Activated T-cell treated with anti-CD3 and anti-CD28 coated beads, Interleukin-2, amount 50 U/mL, for 72 hours (primary cell): Measurements from ENCODE around the gene ST6GALNAC4. TPM values are rescaled to one million over a fixed set of nuclear protein-coding genes. Genes with fewer than 3 reads are reported as not detected.
"Not testable (repeated sequence)": the region's sequence is repeated elsewhere in the genome, so short reads cannot be mapped to it uniquely, and the experiment has no call there.

Experiments
- ATAC-seq, 2 donors: fragments of 150-1000 bp; cut with Tn5 transposase; replicated peaks in 1 of 2; 2 replicates each; pipeline ENCODE4 v1.10.0; 2021; ENCODE audit warnings: moderate library complexity in 2 of 2, mild to moderate bottlenecking in 1 of 2
- DNase-seq, 2 donors: peaks; one replicate each; pipeline ENCODE4 v3.0.0; 2021 to 2022; ENCODE audit warnings: mixed read lengths in 1 of 2
- H3K27ac Mint-ChIP-seq: one replicate; pipeline ENCODE4 v1.8.0; 2022; ENCODE audit warnings: mild to moderate bottlenecking, moderate library complexity, mixed read lengths
- H3K27me3 Mint-ChIP-seq: one replicate; pipeline ENCODE4 v1.8.0; 2022; ENCODE audit warnings: low read depth, mixed read lengths
- H3K36me3 Mint-ChIP-seq, 2 donors: one replicate each; pipeline ENCODE4 v1.8.0; 2022; ENCODE audit warnings: mixed read lengths in 2 of 2, mild to moderate bottlenecking in 1 of 2; ENCODE audit not compliant: insufficient read depth in 2 of 2
- H3K4me1 Mint-ChIP-seq: one replicate; pipeline ENCODE4 v1.8.0; 2022; ENCODE audit warnings: low read depth, mixed read lengths
- H3K4me3 Mint-ChIP-seq, 2 donors: one replicate each; pipeline ENCODE4 v1.8.0; 2022; ENCODE audit warnings: mild to moderate bottlenecking in 2 of 2, mixed read lengths in 2 of 2, moderate library complexity in 2 of 2
- H3K9me3 Mint-ChIP-seq, 2 donors: one replicate each; pipeline ENCODE4 v1.8.0; 2022; ENCODE audit warnings: mixed read lengths in 2 of 2
- total RNA-seq, 2 donors: library from RNA; stranded (reverse); gene quantifications; one replicate each; pipeline ENCODE4 v1.2.3, GENCODE V29; 2022

Gene ST6GALNAC4
- total RNA-seq, 2 donors from 2014 or later: 28.1 to 30.5 TPM

DNA sequence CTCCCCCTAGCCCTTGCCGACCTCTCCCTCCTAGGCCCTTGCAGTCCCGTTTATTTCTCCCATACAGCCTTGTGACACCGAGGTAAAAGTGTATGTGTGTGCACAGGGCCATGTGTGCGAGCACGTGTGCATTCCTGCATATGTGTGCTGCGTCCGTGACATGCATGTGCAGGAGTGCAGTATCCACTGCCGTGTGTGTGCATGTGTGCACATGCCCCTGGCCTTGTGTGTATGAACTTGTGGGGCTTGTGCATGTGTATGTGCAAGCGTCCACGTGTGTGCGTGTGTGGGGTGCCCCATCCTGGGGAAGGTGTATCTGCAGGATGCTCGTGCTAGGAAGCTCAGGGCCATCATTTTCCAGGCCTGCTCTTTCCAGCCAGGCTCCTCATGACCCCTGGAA, 46.0 kb downstream of the ST6GALNAC4 start:
- H3K27ac Mint-ChIP-seq: no peak overlapping the region
- H3K27me3 Mint-ChIP-seq: no peaks in the 10 kb centered on the region
- no peak overlapping the region for H3K4me3 Mint-ChIP-seq
- ATAC-seq (no peak), DNase-seq (no peak)
- no peaks in the 10 kb centered on the region for H3K36me3 Mint-ChIP-seq
- H3K4me1 Mint-ChIP-seq: peaks cover 6% of the 10 kb centered on the region
- no peaks in the 10 kb centered on the region for H3K9me3 Mint-ChIP-seq

- not testable (repeated sequence) for ATAC-seq, H3K27me3 Mint-ChIP-seq, H3K4me3 Mint-ChIP-seq, H3K9me3 Mint-ChIP-seq, DNase-seq, H3K36me3 Mint-ChIP-seq, H3K27ac Mint-ChIP-seq
- peaks cover 14% of the 10 kb centered on the region for H3K4me1 Mint-ChIP-seq
These were observed 46.7 kb downstream of the ST6GALNAC4 start for GRCh38 chr9:127870153-127870491.

DNA sequence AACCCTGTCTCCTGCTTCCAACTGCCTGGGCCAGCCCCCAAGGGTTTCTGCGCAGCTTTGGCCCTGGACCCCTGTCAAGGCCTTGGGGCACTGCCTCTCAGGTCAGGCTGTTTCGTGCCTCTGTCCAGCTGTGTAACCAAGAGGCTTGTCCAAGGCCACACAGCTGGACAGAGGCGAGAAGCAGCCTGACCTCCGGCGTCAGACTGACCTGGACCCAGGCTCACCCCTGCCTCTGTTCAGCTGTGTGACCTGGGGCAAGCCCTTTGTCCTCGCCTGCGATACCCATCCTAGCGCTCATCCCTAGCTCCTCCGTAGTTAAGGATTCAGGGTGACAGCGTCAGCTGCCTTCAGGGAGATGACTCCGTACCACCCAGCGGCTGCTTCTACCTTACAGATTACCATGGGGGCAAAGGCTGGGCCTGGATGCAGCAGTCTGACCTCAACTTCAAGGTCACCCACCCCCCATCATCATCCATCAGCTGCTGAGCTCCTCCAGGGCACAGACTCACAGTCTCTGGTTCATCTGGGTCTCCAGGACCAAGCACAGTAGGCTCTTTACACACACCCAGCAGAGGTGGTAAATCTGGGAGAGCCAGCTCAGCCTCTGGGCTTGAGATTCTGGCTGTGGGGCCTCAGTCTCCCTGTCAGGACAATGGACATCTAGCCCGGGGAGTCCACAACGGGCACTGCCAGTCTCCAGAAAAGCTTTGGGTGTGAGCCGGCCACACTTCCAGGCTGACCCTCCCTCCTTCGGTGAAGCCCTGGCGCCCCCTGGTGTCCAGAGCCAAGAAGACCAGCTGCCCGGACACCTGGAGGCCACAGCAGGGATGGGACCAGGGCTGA, 47.3 kb downstream of the ST6GALNAC4 start:
- ATAC-seq: peak; percentile 65 to 73
- peak; percentile 88 to 92 for DNase-seq
- Mint-ChIP-seq H3K27me3 (no peaks in the 10 kb centered on the region), H3K4me3 (no peak overlapping the region), H3K4me1 (peaks cover 20% of the 10 kb centered on the region), H3K36me3 (peaks cover 1 to 2% of the 10 kb centered on the region in 2 donors), H3K27ac (no peak overlapping the region), H3K9me3 (no peaks in the 10 kb centered on the region)

DNA sequence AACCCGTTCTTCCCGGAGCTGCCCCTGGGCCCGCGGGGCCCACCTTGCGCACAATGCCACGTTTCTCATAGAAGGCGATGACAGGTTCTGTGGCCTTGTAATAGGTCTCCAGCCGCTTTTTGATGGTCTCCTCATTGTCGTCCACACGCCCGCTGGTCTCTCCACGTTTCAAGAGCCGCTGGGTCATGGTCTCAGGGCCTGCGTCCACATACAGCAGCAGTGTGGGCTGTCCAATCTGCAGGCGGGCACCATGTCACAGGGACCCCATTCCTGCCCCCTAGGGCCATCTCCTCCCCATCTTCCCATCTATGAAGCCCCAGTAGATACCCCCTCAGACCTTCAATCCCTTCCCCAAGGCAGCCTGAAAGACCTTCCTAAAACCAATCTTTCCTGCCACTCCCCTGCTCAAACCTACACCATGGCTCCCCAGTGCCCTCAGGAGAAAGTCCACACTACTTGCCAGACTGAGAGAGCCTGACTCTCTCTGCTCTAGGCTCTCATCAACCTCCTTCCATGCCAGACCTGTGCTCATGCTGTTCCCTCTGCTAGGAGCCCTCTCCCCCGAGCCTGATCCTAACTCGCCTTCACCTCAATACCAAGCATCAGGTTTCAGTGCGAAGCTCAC, 48.5 kb downstream of the ST6GALNAC4 start:
- no peak for ATAC-seq
- no peak for DNase-seq
- H3K36me3 Mint-ChIP-seq: peaks cover 1 to 2% of the 10 kb centered on the region in 2 donors
- no peaks in the 10 kb centered on the region for H3K9me3 Mint-ChIP-seq
- H3K27ac Mint-ChIP-seq: no peak overlapping the region
- no peak overlapping the region for H3K4me3 Mint-ChIP-seq
- H3K4me1 Mint-ChIP-seq: peaks cover 21% of the 10 kb centered on the region
- H3K27me3 Mint-ChIP-seq: no peaks in the 10 kb centered on the region

- Mint-ChIP-seq H3K9me3 (no peaks in the 10 kb centered on the region), H3K27me3 (no peaks in the 10 kb centered on the region), H3K4me1 (peaks cover 27% of the 10 kb centered on the region), H3K27ac (no peak overlapping the region), H3K4me3 (no peak overlapping the region), H3K36me3 (peaks cover 1 to 2% of the 10 kb centered on the region in 2 donors)
- DNase-seq (no peak), ATAC-seq (no peak)
These were observed 49.2 kb downstream of the ST6GALNAC4 start for GRCh38 chr9:127867356-127868277.

- H3K27ac Mint-ChIP-seq: no peak overlapping the region
These were observed 50.3 kb downstream of the ST6GALNAC4 start for GRCh38 chr9:127866535-127866934.

GRCh38 chr9:127865645-127866464, 51.0 kb downstream of the ST6GALNAC4 start:
- Mint-ChIP-seq H3K4me3 (peak overlapping the region; percentile 3 to 4), H3K4me1 (peaks cover 29% of the 10 kb centered on the region), H3K9me3 (no peaks in the 10 kb centered on the region), H3K36me3 (peaks cover 1 to 2% of the 10 kb centered on the region in 2 donors), H3K27ac (no peak overlapping the region), H3K27me3 (no peaks in the 10 kb centered on the region)
- DNase-seq (peak; percentile 57 to 70), ATAC-seq (peak; percentile 80 to 81)

More at GRCh38 chr9:127866535-127866934, 50.3 kb downstream of the ST6GALNAC4 start:
- Mint-ChIP-seq H3K4me3 (no peak overlapping the region), H3K9me3 (no peaks in the 10 kb centered on the region), H3K4me1 (peaks cover 29% of the 10 kb centered on the region), H3K36me3 (peaks cover 1 to 2% of the 10 kb centered on the region in 2 donors), H3K27me3 (no peaks in the 10 kb centered on the region)
- DNase-seq: no peak
- no peak for ATAC-seq

GRCh38 chr9:127863191-127863621, 53.6 kb downstream of the ST6GALNAC4 start:
- no peaks in the 10 kb centered on the region for H3K9me3 Mint-ChIP-seq
- H3K4me1 Mint-ChIP-seq: peaks cover 29% of the 10 kb centered on the region
- ATAC-seq: no peak
- no peak overlapping the region for H3K4me3 Mint-ChIP-seq
- no peak for DNase-seq
- H3K27me3 Mint-ChIP-seq: no peaks in the 10 kb centered on the region
- H3K36me3 Mint-ChIP-seq: peaks cover 1 to 2% of the 10 kb centered on the region in 2 donors
- H3K27ac Mint-ChIP-seq: no peak overlapping the region

GRCh38 chr9:127862075-127863011, 54.5 kb downstream of the ST6GALNAC4 start:
- Mint-ChIP-seq H3K36me3 (peaks cover 1 to 2% of the 10 kb centered on the region in 2 donors), H3K4me1 (peaks cover 33% of the 10 kb centered on the region), H3K27ac (no peak overlapping the region), H3K4me3 (no peak overlapping the region), H3K9me3 (no peaks in the 10 kb centered on the region), H3K27me3 (no peaks in the 10 kb centered on the region)
- ATAC-seq (peak in 1 of 2 donors; percentile 31), DNase-seq (peak; percentile 36 to 47)

DNA sequence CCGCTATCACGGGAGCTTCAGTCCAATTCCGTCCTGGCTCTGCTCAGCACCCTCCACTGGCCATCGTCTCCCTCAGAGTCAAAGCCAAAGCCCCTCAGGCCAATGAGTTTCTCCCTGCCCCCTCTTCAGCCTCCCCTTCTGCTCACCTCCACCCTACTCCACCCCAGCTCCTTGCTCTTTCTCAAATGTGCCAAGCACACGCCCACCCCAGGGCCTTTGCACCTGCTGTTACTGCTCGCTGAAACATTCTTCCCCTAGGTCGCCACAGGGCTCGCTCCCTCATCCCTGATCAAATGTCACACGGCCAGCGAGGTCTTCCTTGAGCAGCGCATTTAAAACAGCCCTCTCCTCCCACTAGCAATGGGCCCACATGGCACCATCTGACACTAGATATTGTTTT, 56.1 kb downstream of the ST6GALNAC4 start:
- Mint-ChIP-seq H3K4me1 (peaks cover 29% of the 10 kb centered on the region), H3K27me3 (no peaks in the 10 kb centered on the region), H3K27ac (no peak overlapping the region), H3K4me3 (no peak overlapping the region), H3K9me3 (no peaks in the 10 kb centered on the region), H3K36me3 (peaks cover 1% of the 10 kb centered on the region in 2 donors)
- DNase-seq: no peak
- no peak for ATAC-seq

- Mint-ChIP-seq H3K4me1 (peaks cover 28% of the 10 kb centered on the region), H3K27me3 (no peaks in the 10 kb centered on the region), H3K27ac (no peak overlapping the region), H3K9me3 (no peaks in the 10 kb centered on the region), H3K4me3 (no peak overlapping the region), H3K36me3 (peaks cover 0 to 1% of the 10 kb centered on the region in 2 donors)
- DNase-seq (no peak), ATAC-seq (no peak)
These were observed 56.6 kb downstream of the ST6GALNAC4 start for GRCh38 chr9:127860260-127860659.
